Measurements from ENCODE around the gene LIN7B.

DNA sequence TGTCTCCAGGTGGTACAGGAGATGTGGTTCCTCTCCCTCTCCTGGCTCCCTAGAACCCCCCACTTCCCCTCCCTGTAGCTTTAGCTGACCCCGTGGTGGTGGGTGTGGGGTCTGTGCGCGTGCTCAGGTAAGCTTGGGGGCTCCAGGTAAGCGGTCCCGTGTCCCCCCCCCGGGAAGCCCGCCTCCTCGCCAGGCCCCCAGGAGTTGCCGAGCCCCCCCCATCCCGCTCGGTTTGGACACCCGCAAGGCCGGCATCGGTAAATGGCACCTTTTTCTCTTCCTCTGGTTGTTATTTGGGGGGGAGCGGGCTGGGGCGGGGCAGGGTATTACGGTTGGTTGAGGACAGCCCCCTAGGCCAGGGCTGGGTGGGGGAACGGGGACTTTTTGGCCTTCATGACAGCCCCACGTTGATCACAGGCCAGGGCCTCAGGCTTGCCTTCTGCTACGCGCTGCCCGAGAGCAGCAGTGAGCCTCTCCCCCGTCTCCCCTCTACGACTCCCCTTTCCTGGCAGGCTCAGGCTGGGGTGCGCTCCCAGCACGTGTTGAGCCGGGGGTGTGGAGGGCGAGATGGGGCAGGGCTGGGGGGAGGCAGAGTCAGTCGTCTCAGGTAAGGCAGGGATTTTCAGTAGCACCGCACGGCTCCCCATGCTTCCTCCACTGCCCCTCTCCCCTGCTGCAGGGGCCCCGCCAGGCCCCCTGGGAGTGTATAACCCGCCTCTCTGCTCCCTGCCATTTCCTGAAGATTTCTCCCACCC, 10.7 kb upstream of the LIN7B start:
- no peak for TF ChIP-seq GATA2 (IDR thresholded peaks at IDR 0.05; ENCODE audit: low read depth, low read length)
- TF ChIP-seq GATA3 (IDR thresholded peaks at IDR 0.05; ENCODE audit: low read depth, low read length), result no peak
